Fibroblast of skin of left biceps (primary cell): ENCODE measurements around the gene GPATCH4.
"Not testable (repeated sequence)": the region's sequence is repeated elsewhere in the genome, so short reads cannot be mapped to it uniquely, and the experiment has no call there.

Source experiments
- DNase-seq, 2 experiments: peaks; one replicate each; pipeline ENCODE4 v3.0.0-alpha.2; 2013; ENCODE audit warnings: low read depth in 2 of 2

GPATCH4 gene

DNA sequence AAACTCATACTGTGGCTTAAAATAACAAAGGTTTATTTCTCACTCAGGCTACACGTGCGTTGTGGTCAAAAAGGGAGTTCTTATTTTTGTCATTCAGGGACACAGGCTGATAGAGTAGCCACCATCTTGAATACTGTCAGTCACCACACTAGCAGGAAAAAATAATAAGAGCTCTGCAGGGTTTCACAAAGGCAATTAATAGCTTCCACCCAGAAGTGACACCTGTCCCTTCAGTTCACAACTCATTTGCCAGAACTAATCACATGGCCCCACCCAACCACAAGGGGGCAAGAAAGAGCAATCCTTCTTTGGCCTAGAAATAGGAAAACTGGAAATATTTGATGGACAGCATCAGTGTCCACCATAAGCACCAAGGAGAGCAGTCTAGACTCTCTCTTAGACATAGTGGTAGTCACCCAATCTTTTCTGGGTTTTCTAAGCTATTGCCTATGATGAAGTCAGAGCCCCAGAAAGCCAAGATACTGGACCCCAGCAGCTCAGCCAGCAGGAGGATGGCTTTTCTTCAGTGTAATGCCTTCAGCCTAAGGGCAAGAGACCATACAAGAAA, 26.1 kb upstream of the GPATCH4 start:
- no peak for DNase-seq

DNA sequence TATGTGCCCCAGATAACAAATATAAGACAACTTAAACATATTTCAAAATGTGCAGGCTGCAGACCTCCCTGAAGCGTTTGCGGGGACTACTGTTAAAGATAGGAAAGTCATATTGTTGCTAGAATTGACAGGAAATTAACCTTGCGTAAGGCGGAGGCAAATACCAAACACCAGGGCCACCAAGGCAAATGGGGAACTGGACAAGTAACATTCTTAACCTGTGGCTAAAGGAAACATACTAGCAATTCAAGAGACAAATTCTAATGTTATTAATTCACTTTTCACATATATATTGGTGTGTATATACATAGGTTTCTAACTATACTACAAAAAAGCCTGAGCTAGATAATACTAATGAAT, 24.8 kb upstream of the GPATCH4 start:
- DNase-seq, result no peak

- no peak for DNase-seq
These were observed 24.3 kb upstream of the GPATCH4 start for GRCh38 chr1:156625436-156626078.

DNA sequence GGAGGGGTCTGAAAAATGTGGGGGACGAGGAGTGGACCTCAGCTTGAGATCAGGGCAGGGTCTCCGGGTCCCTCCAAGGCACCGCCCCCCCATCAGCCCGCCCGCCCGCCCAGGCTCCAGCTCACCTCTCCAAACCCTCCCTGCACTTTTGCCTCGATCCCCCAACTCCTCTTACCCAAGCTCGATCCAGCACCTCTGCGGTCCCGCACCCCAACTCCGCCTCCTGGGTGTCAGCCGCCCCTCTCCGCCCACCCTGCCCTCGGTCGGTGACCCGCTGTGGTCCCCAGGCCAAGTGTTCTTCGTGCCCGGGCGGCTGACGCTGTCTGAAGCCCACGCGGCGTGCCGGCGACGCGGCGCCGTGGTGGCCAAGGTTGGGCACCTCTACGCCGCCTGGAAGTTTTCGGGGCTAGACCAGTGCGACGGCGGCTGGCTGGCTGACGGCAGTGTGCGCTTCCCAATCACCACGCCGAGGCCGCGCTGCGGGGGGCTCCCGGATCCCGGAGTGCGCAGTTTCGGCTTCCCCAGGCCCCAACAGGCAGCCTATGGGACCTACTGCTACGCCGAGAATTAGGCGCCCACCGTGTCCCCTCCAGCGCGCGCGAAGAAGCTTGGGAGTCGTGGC, 23.6 kb upstream of the GPATCH4 start:
- DNase-seq, result no peak

DNA sequence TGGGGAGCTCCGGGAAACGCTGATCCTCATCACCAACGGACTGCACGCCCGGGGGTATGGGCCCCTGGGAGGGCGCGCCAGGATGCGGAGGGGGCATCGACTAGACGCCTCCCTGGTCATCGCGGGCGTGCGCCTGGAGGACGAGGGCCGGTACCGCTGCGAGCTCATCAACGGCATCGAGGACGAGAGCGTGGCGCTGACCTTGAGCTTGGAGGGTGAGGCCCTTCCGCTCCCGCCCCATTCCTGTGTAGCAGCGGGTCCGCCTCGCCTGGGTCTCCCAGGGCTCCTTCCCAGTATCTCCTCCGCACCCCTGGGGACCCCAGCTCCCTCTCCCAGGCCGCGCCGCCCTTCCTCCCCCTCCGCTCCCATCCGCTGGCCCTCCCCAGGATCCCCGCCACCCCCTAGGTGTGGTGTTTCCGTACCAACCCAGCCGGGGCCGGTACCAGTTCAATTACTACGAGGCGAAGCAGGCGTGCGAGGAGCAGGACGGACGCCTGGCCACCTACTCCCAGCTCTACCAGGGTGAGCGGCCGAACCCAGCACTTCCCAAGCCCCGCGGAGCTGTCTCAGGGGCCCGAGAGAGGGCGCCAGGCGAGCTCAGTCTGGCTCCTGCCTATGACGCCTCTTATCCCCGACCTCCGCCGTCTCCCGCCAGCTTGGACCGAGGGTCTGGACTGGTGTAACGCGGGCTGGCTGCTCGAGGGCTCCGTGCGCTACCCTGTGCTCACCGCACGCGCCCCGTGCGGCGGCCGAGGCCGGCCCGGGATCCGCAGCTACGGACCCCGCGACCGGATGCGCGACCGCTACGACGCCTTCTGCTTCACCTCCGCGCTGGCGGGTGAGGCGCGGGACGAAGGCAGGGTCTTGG, 22.9 kb upstream of the GPATCH4 start:
- DNase-seq, result no peak

GRCh38 chr1:156622581-156623297, 21.5 kb upstream of the GPATCH4 start:
- DNase-seq, result no peak

GRCh38 chr1:156619582-156619955, 18.3 kb upstream of the GPATCH4 start:
- no peak for DNase-seq

DNA sequence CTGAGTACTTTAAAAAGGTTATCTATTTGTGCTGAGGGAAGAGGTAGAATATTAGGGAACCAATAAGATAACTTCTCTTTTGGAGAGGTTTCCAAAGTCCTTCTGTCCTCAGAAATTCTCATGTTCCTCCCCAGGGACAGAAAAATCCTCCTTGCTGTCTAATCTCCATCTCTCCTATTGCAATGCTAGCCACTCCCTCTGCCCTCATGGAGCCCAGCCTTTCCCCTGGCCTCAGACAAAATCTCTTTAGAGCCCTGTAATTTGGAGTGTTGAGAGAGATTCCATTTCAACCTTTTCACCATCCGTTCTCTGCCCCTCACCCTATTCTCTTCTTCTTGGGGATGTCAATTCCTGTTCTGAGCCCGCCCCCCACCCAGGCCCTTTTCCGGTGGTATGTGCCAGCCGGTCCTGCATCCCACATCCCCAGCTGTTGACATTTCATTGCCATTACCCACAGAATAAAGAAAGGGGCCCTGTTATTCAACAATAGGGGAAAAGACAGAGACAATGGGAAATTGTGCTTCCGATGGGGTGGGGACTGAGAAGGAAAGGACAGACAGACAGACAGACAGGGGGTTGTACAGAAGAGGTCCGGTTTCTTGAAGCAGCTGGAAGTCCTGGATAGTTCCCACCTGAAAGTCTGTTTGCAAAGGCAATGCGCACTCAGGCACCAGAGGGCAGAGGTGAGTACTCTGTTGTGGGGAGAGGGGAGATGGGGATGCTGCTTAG, 17.7 kb upstream of the GPATCH4 start, which contains the start of gene HAPLN2:
Gene HAPLN2 (plus strand): TSS at position 563 of the 729 bp plus-strand sequence. CDS start 4,076 bp downstream, outside the sequence.
- DNase-seq, result no peak

DNA sequence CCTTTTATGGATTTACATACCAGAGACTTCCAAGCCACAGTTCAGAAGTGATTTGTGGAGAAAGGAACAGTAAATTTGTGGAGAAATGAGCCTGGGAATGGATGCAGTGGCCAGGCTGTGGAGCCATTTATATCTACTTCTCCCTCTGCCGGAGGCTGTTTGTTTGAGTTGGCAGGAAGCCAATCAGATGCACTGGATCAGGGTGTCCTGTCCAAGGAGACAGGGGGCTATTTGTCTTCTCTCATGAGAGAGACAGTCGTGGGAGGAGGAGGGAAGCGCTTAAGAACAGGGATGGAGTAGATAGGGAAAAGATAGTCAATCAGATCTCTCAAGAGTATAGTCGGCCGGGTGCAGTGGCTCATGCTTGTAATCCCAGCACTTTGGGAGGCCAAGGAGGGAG, 15.2 kb upstream of the GPATCH4 start:
- DNase-seq, result no peak

- no peak for DNase-seq
These were observed 14.7 kb upstream of the GPATCH4 start for GRCh38 chr1:156615946-156616345.

DNA sequence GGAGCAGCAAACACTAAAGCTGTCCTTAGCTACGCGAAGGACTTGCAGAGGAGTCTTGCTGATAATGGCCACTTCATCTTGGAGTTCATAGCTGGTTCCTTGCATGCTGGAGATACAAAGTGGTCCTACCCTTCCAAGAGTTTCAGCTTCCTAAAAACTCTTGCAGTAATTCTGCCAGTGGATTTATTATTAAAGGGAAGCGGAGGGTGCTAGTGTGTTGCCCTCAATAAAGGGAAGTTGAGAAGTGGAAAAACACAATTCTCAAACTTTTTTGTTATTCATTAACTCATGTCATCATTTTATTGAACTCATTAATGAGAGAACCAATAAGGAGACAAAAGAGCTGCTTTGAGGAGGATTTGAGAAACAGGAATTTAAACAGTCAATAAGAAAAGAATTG, 11.4 kb upstream of the GPATCH4 start:
- DNase-seq, result no peak

DNA sequence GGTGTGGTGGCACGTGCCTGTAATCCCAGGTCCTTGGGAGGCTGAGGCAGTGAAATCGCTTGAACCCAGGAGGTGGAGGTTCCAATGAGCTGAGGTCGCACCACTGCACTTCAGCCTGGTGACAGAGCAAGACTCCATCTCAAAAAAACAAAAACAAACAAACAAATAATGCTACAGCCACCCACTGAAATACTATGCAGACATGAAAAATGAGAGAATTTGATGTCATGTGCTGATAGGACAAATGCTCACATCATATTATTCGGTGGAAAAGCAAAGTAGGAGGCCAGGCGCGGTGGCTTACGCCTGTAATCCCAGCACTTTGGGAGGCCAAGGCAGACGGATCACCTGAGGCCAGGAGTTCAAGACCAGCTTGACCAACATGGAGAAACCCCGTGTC, 8.8 kb upstream of the GPATCH4 start:
- DNase-seq, result not testable (repeated sequence)

DNA sequence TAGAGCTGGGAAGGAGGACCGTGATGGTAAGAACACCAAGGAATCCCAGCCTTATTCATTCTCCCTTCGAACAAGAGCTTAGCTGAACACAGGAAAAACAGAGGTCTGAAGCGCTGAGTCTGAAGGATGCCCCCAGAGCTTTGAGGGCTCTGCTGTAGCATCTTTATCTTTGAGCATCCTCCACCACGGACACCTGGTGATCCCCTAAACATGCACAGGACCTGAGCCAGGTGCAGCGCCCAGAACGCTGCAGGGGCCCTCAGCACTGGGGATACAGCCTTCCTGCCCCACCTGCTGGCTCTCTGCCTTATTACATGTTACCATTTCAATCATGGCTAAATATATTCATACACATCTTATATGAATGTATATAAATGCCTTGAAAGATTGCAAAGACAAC, 7.7 kb upstream of the GPATCH4 start:
- no peak for DNase-seq

DNA sequence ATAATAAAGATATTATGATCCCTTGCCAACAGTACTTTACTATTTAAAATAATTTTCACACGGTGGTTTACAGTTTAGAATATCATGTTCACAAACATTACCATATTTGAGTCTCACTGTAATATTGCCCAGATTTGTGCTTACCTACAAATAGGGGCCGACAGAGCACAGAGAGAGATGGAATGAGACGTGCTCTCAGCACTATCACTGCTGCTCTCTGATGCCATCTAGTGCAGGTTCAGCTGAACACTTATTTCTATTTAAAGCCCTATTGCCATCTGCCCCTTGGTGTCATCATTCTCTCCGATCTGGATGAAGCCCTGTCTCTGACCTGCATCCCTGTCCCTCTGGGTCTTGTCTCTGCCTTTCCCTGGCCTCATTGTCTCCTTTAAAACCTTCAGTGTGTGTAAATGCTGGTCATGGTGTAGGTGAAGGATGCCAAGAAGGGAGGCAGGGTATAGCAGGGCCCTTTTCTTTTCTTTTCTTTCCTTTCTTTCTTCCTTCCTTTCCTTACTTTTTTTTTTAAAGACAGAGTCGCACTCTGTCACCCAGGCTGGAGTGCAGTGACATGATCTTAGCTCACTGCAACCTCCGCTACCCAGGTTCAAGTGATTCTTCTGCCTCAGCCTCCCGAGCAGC, 6.9 kb upstream of the GPATCH4 start:
- DNase-seq, result no peak

- DNase-seq, result not testable (repeated sequence)
These were observed 6.1 kb upstream of the GPATCH4 start for GRCh38 chr1:156607344-156607743.

- DNase-seq, result no peak
These were observed 1.3 kb upstream of the GPATCH4 start for GRCh38 chr1:156602557-156602993.

GRCh38 chr1:156601892-156602291, 613 bp upstream of the GPATCH4 start:
- no peak for DNase-seq

- no peak for DNase-seq
These were observed 552 bp downstream of the GPATCH4 start for GRCh38 chr1:156600733-156601121.

DNA sequence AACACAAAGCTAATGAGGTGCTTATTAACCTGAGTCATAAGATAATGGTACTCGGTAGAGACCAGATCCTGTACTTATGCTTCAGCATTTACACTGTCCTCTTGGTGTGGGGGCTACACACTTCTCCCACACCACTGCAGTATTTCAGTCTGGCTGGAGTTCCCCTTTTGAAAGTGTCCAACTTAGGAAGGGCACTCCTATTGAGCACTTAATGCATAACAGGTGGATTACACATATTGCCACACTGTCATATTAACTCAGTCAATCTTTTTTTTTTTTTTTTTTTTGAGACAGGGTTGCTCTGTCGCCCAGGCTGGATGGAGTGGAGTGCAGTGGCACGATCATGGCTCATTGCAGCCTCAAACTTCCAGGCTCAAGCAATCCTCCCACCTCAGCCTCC, 1.5 kb downstream of the GPATCH4 start:
- no peak for DNase-seq

GRCh38 chr1:156598731-156599432, 2.4 kb downstream of the GPATCH4 start:
- DNase-seq, result no peak
